ENCODE data around the gene CRY2. TPM values are rescaled to one million over a fixed set of nuclear protein-coding genes. Genes with fewer than 3 reads are reported as not detected.

CRY2 gene
- polyA plus RNA-seq, 4 donors = 6.7 to 23.1 (median 10.1) TPM

DNA sequence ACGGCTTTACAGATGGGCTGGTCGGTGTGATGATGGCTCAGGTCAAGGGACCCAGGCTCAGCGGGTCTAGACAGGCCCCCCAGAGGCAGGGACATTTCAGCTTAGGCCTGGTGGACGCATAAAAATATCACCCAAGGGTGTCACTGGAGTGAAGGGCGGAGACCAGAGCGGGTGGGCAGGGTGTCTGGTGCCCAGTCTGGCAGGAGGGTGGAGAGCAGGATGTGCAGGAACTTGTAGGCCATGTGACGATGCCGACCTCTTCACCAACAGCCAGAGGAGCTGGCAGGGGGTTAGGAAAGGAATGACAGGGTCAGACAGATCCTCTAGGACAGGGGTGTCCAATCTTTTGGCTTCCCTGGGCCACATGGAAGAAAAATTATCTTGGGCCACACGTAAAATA, 42.7 kb downstream of the CRY2 start:
- FAIRE-seq = no peak
- H3K27me3 ChIP-seq (ENCODE audit: control insufficient read depth in 3 of 3, insufficient read depth in 3 of 3, low read length in 3 of 3) = peaks cover 0 to 24% (median 0%) of the 10 kb centered on the region in 3 donors
- 88 to 95% (median 90%) methylated on average over 9 of the region's 9 CpGs for WGBS, 3 donors
- no peak overlapping the region for H3K27ac ChIP-seq (ENCODE audit: low read depth in 1 of 3, low read length in 2 of 3)
- peaks cover 0 to 4% (median 0%) of the 10 kb centered on the region in 3 donors for H3K4me1 ChIP-seq (ENCODE audit: control insufficient read depth in 3 of 3, insufficient read depth in 2 of 3, low read depth in 1 of 3, low read length in 2 of 3)
- no peaks in the 10 kb centered on the region for H3K36me3 ChIP-seq (ENCODE audit: control insufficient read depth in 3 of 3, insufficient read depth in 2 of 3, low read depth in 1 of 3, low read length in 3 of 3)
- no peak overlapping the region for H3K4me3 ChIP-seq (ENCODE audit: low read depth in 1 of 3, low read length in 3 of 3)
- no peak for DNase-seq
- H3K9me3 ChIP-seq (ENCODE audit: control insufficient read depth in 2 of 2, insufficient read depth in 1 of 2, low read depth in 1 of 2, low read length in 1 of 2) = no peaks in the 10 kb centered on the region

DNA sequence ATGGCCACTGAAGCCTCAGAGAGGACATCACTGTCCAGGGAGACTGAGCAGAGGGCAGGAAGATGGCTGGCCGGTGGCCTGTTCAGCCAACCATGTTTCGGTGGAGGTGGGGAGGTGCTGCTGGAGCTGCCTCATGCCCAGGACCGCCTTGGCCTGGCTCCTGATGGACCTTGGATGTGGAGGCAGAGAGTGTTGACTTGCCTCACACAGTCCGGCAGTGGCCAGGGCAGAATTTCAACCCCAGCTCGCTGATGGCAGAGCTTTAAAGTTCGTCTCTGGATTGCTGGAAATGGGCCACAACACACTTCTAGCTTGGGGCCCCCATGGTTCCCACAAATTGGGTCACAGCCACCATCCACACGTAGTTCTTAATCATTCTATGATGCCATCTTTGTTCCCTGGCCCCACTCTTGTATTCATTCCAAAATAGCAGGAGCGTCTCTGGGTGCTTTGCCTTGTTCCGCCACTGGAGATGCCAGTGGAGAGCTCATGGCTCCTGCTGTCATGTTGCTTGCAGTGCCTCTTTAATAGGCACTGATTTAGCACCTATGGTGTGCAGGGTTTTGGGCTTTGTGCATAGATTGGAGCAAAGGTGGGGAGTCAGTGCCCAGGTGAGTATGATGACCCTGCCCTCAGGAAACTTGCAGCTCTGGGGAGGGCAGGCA, 43.7 kb downstream of the CRY2 start:
- DNase-seq = no peak
- 78 to 82% (median 78%) methylated on average over 9 of the region's 9 CpGs for WGBS, 3 donors

DNA sequence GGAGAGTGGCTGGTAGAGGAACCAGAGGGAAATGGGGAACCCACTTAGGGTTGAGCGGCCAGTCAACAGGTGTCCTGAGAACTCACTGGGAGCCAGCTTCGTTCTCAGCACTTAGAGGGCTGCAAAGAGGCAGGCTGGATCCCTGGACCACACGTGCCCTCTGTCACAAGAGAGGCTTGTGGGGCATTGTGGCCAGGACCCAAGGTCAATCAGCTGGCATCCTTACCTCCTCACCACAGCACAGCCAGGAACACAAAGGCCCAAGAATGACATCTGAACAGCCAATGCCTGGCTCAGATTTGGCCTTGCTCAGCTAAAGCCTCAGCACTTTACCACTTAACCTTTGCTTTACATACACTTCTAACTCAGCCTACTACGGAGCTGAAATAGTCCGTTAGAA, 45.6 kb downstream of the CRY2 start:
- H3K27ac ChIP-seq (ENCODE audit: low read depth in 1 of 3, low read length in 2 of 3) = no peak overlapping the region
- DNase-seq (no peak), FAIRE-seq (no peak)
- H3K4me1 ChIP-seq (ENCODE audit: control insufficient read depth in 3 of 3, insufficient read depth in 2 of 3, low read depth in 1 of 3, low read length in 2 of 3) = no peaks in the 10 kb centered on the region
- peaks cover 0 to 30% (median 0%) of the 10 kb centered on the region in 3 donors for H3K27me3 ChIP-seq (ENCODE audit: control insufficient read depth in 3 of 3, insufficient read depth in 3 of 3, low read length in 3 of 3)
- no peaks in the 10 kb centered on the region for H3K36me3 ChIP-seq (ENCODE audit: control insufficient read depth in 3 of 3, insufficient read depth in 2 of 3, low read depth in 1 of 3, low read length in 3 of 3)
- WGBS, 3 donors = 80 to 86% (median 86%) methylated on average over 5 of the region's 5 CpGs
- H3K9me3 ChIP-seq (ENCODE audit: control insufficient read depth in 2 of 2, insufficient read depth in 1 of 2, low read depth in 1 of 2, low read length in 1 of 2) = no peaks in the 10 kb centered on the region
- H3K4me3 ChIP-seq (ENCODE audit: low read depth in 1 of 3, low read length in 3 of 3) = no peak overlapping the region

More for the DNA sequence above, 43.7 kb downstream of the CRY2 start:
- Histone ChIP-seq H3K4me3 (ENCODE audit: low read depth in 1 of 3, low read length in 3 of 3) (no peak overlapping the region), H3K27ac (ENCODE audit: low read depth in 1 of 3, low read length in 2 of 3) (no peak overlapping the region), H3K4me1 (ENCODE audit: control insufficient read depth in 3 of 3, insufficient read depth in 2 of 3, low read depth in 1 of 3, low read length in 2 of 3) (peaks cover 0 to under 1% (median 0%) of the 10 kb centered on the region in 3 donors), H3K36me3 (ENCODE audit: control insufficient read depth in 3 of 3, insufficient read depth in 2 of 3, low read depth in 1 of 3, low read length in 3 of 3) (no peaks in the 10 kb centered on the region), H3K27me3 (ENCODE audit: control insufficient read depth in 3 of 3, insufficient read depth in 3 of 3, low read length in 3 of 3) (peaks cover 0 to 24% (median 0%) of the 10 kb centered on the region in 3 donors), H3K9me3 (ENCODE audit: control insufficient read depth in 2 of 2, insufficient read depth in 1 of 2, low read depth in 1 of 2, low read length in 1 of 2) (no peaks in the 10 kb centered on the region)
- FAIRE-seq = no peak

DNA sequence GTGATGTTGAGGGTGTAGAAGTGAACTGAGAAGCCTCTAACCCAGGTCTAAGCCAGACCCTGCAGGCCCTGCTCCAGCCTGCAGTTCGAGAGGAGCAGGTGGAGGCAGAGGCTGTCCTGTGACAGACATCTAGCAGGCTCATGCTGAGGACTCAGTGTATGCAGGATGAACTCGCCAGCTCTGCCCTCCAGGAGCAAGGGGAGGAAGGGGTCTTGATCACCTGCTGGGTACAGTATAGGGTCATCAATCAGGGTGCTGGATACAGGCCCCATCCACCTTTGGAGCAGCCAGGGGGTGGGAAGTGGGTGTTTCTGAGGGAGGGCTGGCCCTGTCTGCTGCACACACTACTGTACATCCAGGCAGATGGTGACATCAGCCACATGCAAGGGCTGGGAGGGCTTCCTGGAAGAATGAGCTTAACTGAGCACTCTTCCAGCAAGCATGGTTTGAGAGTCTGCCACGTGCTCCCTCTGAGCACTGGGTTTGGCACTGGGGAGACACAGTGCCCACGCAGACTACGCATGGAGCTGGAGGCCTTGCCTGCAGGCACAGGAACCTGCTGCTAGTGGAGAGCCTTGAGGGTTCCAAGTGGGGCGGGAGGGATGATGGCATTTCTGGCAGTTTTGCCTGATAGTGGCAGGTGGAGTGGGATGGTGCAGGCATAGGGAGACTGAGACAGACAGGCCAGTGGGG, 47.4 kb downstream of the CRY2 start:
- 84 to 91% (median 88%) methylated on average over 6 of the region's 6 CpGs for WGBS, 3 donors
- DNase-seq = no peak
- H3K4me1 ChIP-seq (ENCODE audit: control insufficient read depth in 3 of 3, insufficient read depth in 2 of 3, low read depth in 1 of 3, low read length in 2 of 3) = peaks cover 0 to 6% (median 0%) of the 10 kb centered on the region in 3 donors

DNA sequence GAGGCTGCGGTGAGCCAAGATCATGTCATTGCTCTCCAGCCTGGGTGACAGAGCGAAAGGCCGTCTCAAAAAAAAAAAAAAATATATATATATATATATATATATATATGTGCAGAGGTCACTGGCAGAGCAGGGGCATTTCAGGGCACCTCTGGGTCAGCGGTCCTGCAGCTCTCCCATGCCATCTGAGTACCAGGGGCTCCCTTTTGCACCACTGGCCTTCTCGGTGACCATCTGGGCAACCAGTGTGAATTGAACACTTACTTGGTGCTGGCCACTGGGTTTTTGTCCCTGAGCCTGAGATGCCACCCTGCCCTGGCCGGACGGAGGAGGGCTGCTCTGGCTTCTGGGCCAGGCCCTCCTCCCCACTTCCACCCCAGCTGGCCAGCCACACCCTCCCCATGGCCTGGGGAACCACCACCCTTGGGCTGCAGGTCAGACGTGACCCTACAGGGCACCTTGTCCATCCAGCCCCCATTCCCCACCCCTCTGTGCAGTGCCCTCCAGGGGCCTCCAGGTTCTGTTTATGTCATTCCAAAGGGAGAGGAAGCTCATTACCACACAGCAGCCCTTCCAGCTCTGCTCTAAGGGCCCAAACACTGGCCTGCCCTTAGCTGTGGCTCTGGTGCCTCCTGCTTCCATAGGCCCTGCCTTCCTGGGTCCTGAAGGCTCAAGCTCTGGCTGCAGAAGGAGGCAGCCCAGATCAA, 48.4 kb downstream of the CRY2 start:
- 84 to 91% (median 89%) methylated on average over 7 to 8 of the region's 8 CpGs for WGBS, 3 donors
- FAIRE-seq = no peak
- H3K27me3 ChIP-seq (ENCODE audit: control insufficient read depth in 3 of 3, insufficient read depth in 3 of 3, low read length in 3 of 3) = peaks cover 0 to 50% (median 5%) of the 10 kb centered on the region in 3 donors
- DNase-seq = no peak
- no peaks in the 10 kb centered on the region for H3K9me3 ChIP-seq (ENCODE audit: control insufficient read depth in 2 of 2, insufficient read depth in 1 of 2, low read depth in 1 of 2, low read length in 1 of 2)
- peaks cover 0 to 10% (median 0%) of the 10 kb centered on the region in 3 donors for H3K4me1 ChIP-seq (ENCODE audit: control insufficient read depth in 3 of 3, insufficient read depth in 2 of 3, low read depth in 1 of 3, low read length in 2 of 3)
- no peak overlapping the region for H3K27ac ChIP-seq (ENCODE audit: low read depth in 1 of 3, low read length in 2 of 3)
- H3K4me3 ChIP-seq (ENCODE audit: low read depth in 1 of 3, low read length in 3 of 3) = no peak overlapping the region
- H3K36me3 ChIP-seq (ENCODE audit: control insufficient read depth in 3 of 3, insufficient read depth in 2 of 3, low read depth in 1 of 3, low read length in 3 of 3) = no peaks in the 10 kb centered on the region

More for the DNA sequence above, 47.4 kb downstream of the CRY2 start:
- no peak overlapping the region for H3K27ac ChIP-seq (ENCODE audit: low read depth in 1 of 3, low read length in 2 of 3)
- H3K27me3 ChIP-seq (ENCODE audit: control insufficient read depth in 3 of 3, insufficient read depth in 3 of 3, low read length in 3 of 3) = peaks cover 0 to 44% (median 5%) of the 10 kb centered on the region in 3 donors
- H3K36me3 ChIP-seq (ENCODE audit: control insufficient read depth in 3 of 3, insufficient read depth in 2 of 3, low read depth in 1 of 3, low read length in 3 of 3) = no peaks in the 10 kb centered on the region
- H3K4me3 ChIP-seq (ENCODE audit: low read depth in 1 of 3, low read length in 3 of 3) = no peak overlapping the region
- no peaks in the 10 kb centered on the region for H3K9me3 ChIP-seq (ENCODE audit: control insufficient read depth in 2 of 2, insufficient read depth in 1 of 2, low read depth in 1 of 2, low read length in 1 of 2)
- FAIRE-seq = no peak

DNA sequence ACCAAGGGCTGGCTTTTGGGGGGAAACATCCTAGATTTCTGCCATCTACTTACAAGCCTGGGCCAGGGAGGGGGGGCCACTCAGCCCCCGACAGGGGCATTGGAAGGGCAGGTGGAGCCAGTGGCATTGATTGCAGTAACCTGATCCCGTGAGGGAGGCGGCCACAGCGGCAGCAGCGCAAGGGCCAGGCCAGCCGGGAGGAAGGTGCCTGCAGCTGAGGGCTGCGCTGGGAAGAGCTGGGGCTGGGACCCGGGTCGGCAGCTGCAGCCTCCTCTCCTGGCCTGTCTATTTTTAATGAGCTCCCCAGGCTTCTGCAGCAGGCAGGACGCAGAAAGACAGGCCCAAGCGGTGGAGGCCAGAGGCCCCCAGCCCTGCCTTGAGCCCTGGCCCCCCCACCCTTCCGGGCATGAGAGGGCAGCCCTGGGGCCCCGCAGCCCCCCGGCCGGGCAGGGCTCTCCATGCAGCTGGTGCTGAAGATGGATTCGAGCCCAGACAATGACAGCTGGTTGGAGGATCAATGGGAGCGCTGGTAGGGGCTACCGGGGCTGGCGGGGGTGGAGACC, 49.2 kb downstream of the CRY2 start:
- 18 to 36% (median 33%) methylated on average over 19 of the region's 19 CpGs for WGBS, 3 donors
- Histone ChIP-seq H3K36me3 (ENCODE audit: control insufficient read depth in 3 of 3, insufficient read depth in 2 of 3, low read depth in 1 of 3, low read length in 3 of 3) (no peaks in the 10 kb centered on the region), H3K27ac (ENCODE audit: low read depth in 1 of 3, low read length in 2 of 3) (no peak overlapping the region), H3K9me3 (ENCODE audit: control insufficient read depth in 2 of 2, insufficient read depth in 1 of 2, low read depth in 1 of 2, low read length in 1 of 2) (no peaks in the 10 kb centered on the region), H3K4me1 (ENCODE audit: control insufficient read depth in 3 of 3, insufficient read depth in 2 of 3, low read depth in 1 of 3, low read length in 2 of 3) (peaks cover 0 to 10% (median 0%) of the 10 kb centered on the region in 3 donors), H3K4me3 (ENCODE audit: low read depth in 1 of 3, low read length in 3 of 3) (no peak overlapping the region), H3K27me3 (ENCODE audit: control insufficient read depth in 3 of 3, insufficient read depth in 3 of 3, low read length in 3 of 3) (peaks cover 0 to 54% (median 5%) of the 10 kb centered on the region in 3 donors)
- DNase-seq (no peak), FAIRE-seq (no peak)

DNA sequence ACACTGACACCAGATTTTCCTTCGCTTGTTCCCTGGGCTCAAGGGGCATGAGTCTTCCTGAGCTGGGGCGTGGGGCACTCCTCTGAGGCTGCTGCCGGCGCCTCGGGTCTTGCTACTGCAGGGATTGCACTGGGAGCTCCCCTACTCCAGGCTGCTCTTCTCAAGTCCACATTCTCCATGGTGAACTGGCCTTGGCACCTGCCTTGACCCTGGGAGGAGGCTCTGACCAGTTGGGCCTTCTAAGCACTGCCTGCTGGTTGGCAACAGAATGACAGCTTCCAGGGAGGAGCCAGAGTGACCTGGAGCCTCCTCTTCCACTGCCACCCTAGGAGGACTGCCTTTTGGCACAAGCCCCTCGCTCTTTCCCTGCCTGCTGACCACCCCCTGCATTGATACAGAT, 50.3 kb downstream of the CRY2 start:
- WGBS, 3 donors = 78 to 86% (median 85%) methylated on average over 6 of the region's 6 CpGs
- H3K4me1 ChIP-seq (ENCODE audit: control insufficient read depth in 3 of 3, insufficient read depth in 2 of 3, low read depth in 1 of 3, low read length in 2 of 3) = peaks cover 0 to 10% (median 0%) of the 10 kb centered on the region in 3 donors
- no peak overlapping the region for H3K27ac ChIP-seq (ENCODE audit: low read depth in 1 of 3, low read length in 2 of 3)
- no peak overlapping the region for H3K4me3 ChIP-seq (ENCODE audit: low read depth in 1 of 3, low read length in 3 of 3)
- no peaks in the 10 kb centered on the region for H3K36me3 ChIP-seq (ENCODE audit: control insufficient read depth in 3 of 3, insufficient read depth in 2 of 3, low read depth in 1 of 3, low read length in 3 of 3)
- DNase-seq (no peak), FAIRE-seq (no peak)
- peaks cover 0 to 57% (median 5%) of the 10 kb centered on the region in 3 donors for H3K27me3 ChIP-seq (ENCODE audit: control insufficient read depth in 3 of 3, insufficient read depth in 3 of 3, low read length in 3 of 3)
- no peaks in the 10 kb centered on the region for H3K9me3 ChIP-seq (ENCODE audit: control insufficient read depth in 2 of 2, insufficient read depth in 1 of 2, low read depth in 1 of 2, low read length in 1 of 2)

DNA sequence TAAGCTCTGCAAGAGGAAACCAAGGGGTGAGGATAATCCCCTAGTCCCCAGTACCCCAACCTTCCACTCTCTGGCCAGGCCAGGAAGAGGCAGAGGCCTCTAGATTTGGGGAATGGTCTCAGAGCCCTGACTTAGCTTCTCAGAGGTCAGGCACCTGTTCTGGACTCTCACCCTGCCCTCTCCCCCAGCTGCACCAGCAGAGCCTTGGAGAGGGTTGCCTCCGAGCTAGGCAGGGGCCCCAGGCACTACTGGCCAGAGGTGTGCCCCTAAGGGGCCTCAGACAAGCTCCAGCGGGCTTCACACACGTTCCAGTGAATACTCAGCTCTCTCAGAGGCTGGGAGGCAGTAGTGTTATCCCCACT, 51.8 kb downstream of the CRY2 start:
- Histone ChIP-seq H3K4me3 (ENCODE audit: low read depth in 1 of 3, low read length in 3 of 3) (peak overlapping the region in 1 of 3 donors; percentile 50), H3K9me3 (ENCODE audit: control insufficient read depth in 2 of 2, insufficient read depth in 1 of 2, low read depth in 1 of 2, low read length in 1 of 2) (no peaks in the 10 kb centered on the region), H3K36me3 (ENCODE audit: control insufficient read depth in 3 of 3, insufficient read depth in 2 of 3, low read depth in 1 of 3, low read length in 3 of 3) (peaks cover 0 to 10% (median 0%) of the 10 kb centered on the region in 3 donors), H3K4me1 (ENCODE audit: control insufficient read depth in 3 of 3, insufficient read depth in 2 of 3, low read depth in 1 of 3, low read length in 2 of 3) (peaks cover 0 to 10% (median 0%) of the 10 kb centered on the region in 3 donors), H3K27ac (ENCODE audit: low read depth in 1 of 3, low read length in 2 of 3) (peak overlapping the region in 1 of 3 donors; percentile 69), H3K27me3 (ENCODE audit: control insufficient read depth in 3 of 3, insufficient read depth in 3 of 3, low read length in 3 of 3) (peaks cover 0 to 53% (median 5%) of the 10 kb centered on the region in 3 donors)
- WGBS, 3 donors = 6 to 14% (median 12%) methylated on average over 3 of the region's 3 CpGs
- DNase-seq = no peak
- FAIRE-seq = no peak
